ENCODE data around the gene ECE1.

The ECE1 gene

GRCh38 chr1:21319447-21320407, 29.5 kb upstream of the ECE1 start:
- Histone ChIP-seq H3K27me3 (ENCODE audit: insufficient read depth, low read length) (no peaks in the 10 kb centered on the region), H3K9me3 (ENCODE audit: insufficient read depth, low read depth, low read length) (no peaks in the 10 kb centered on the region), H2AFZ (ENCODE audit: insufficient read depth, low read length, poor library complexity) (no peak overlapping the region), H3K27ac (ENCODE audit: low read depth, low read length) (no peak overlapping the region), H3K79me2 (ENCODE audit: control insufficient read depth, insufficient read depth, low read length, poor library complexity) (peaks cover 1% of the 10 kb centered on the region), H2BK120ac (ENCODE audit: insufficient read depth, low read length, poor library complexity) (no peak overlapping the region), H3K4ac (ENCODE audit: low read depth, low read length) (no peak overlapping the region), H3K18ac (ENCODE audit: low read length) (no peak overlapping the region), H2BK12ac (ENCODE audit: low read length) (no peak overlapping the region), H2AK5ac (ENCODE audit: low read length) (no peak overlapping the region), H3K36me3 (ENCODE audit: control insufficient read depth in 1 of 2, insufficient read depth in 2 of 2, low read length in 2 of 2) (no peaks in the 10 kb centered on the region), H3K4me2 (ENCODE audit: low read length) (no peak overlapping the region), H3K9ac (ENCODE audit: low read length) (no peak overlapping the region), H3K4me1 (ENCODE audit: control insufficient read depth in 1 of 2, insufficient read depth in 2 of 2, low read length in 2 of 2) (peaks cover 36 to 41% of the 10 kb centered on the region in 2 experiments), H3K79me1 (ENCODE audit: low read length) (peaks cover 7% of the 10 kb centered on the region), H3K23ac (ENCODE audit: low read length) (no peak overlapping the region), H3K4me3 (ENCODE audit: low read depth, low read length) (no peak overlapping the region), H3K14ac (ENCODE audit: low read length) (peak overlapping the region; percentile 4), H4K91ac (ENCODE audit: low read depth, low read length) (no peak overlapping the region), H4K8ac (ENCODE audit: low read depth, low read length) (no peak overlapping the region), H2BK5ac (ENCODE audit: low read depth, low read length, poor library complexity) (no peak overlapping the region), H4K12ac (ENCODE audit: low read depth, low read length) (no peak overlapping the region)
- no peak for DNase-seq
- WGBS (ENCODE audit: extremely low coverage, insufficient coverage, insufficient read length) = no CpG with 5 or more reads among the region's 24 CpGs

- H3K9me3 ChIP-seq (ENCODE audit: insufficient read depth, low read depth, low read length) = no peaks in the 10 kb centered on the region
These were observed 28.5 kb upstream of the ECE1 start for GRCh38 chr1:21318714-21319159.

GRCh38 chr1:21318057-21318713, 27.9 kb upstream of the ECE1 start:
- peaks cover 5% of the 10 kb centered on the region for H3K79me1 ChIP-seq (ENCODE audit: low read length)
- no CpG with 5 or more reads among the region's 13 CpGs for WGBS (ENCODE audit: extremely low coverage, insufficient coverage, insufficient read length)
- peak overlapping the region; percentile 26 for H2BK12ac ChIP-seq (ENCODE audit: low read length)
- H3K14ac ChIP-seq (ENCODE audit: low read length) = no peak overlapping the region
- peaks cover 1% of the 10 kb centered on the region for H3K79me2 ChIP-seq (ENCODE audit: control insufficient read depth, insufficient read depth, low read length, poor library complexity)
- peaks cover 35 to 37% of the 10 kb centered on the region in 2 experiments for H3K4me1 ChIP-seq (ENCODE audit: control insufficient read depth in 1 of 2, insufficient read depth in 2 of 2, low read length in 2 of 2)
- H2BK5ac ChIP-seq (ENCODE audit: low read depth, low read length, poor library complexity) = no peak overlapping the region
- no peaks in the 10 kb centered on the region for H3K27me3 ChIP-seq (ENCODE audit: insufficient read depth, low read length)
- H2BK120ac ChIP-seq (ENCODE audit: insufficient read depth, low read length, poor library complexity) = no peak overlapping the region
- DNase-seq = no peak
- H3K18ac ChIP-seq (ENCODE audit: low read length) = peak overlapping the region; percentile 63
- H3K27ac ChIP-seq (ENCODE audit: low read depth, low read length) = no peak overlapping the region
- peak overlapping the region; percentile 17 for H2AK5ac ChIP-seq (ENCODE audit: low read length)
- H4K12ac ChIP-seq (ENCODE audit: low read depth, low read length) = no peak overlapping the region
- H2AFZ ChIP-seq (ENCODE audit: insufficient read depth, low read length, poor library complexity) = no peak overlapping the region
- no peak overlapping the region for H3K4ac ChIP-seq (ENCODE audit: low read depth, low read length)
- no peak overlapping the region for H3K4me3 ChIP-seq (ENCODE audit: low read depth, low read length)
- no peak overlapping the region for H3K9ac ChIP-seq (ENCODE audit: low read length)
- H3K36me3 ChIP-seq (ENCODE audit: control insufficient read depth in 1 of 2, insufficient read depth in 2 of 2, low read length in 2 of 2) = no peaks in the 10 kb centered on the region
- H3K4me2 ChIP-seq (ENCODE audit: low read length) = no peak overlapping the region
- H4K91ac ChIP-seq (ENCODE audit: low read depth, low read length) = peak overlapping the region; percentile 9
- no peak overlapping the region for H3K23ac ChIP-seq (ENCODE audit: low read length)
- H4K8ac ChIP-seq (ENCODE audit: low read depth, low read length) = peak overlapping the region; percentile 17
- H3K9me3 ChIP-seq (ENCODE audit: insufficient read depth, low read depth, low read length) = no peaks in the 10 kb centered on the region

More at GRCh38 chr1:21318714-21319159, 28.5 kb upstream of the ECE1 start:
- no peaks in the 10 kb centered on the region for H3K27me3 ChIP-seq (ENCODE audit: insufficient read depth, low read length)
- peak overlapping the region; percentile 17 for H4K8ac ChIP-seq (ENCODE audit: low read depth, low read length)
- H3K36me3 ChIP-seq (ENCODE audit: control insufficient read depth in 1 of 2, insufficient read depth in 2 of 2, low read length in 2 of 2) = no peaks in the 10 kb centered on the region
- WGBS (ENCODE audit: extremely low coverage, insufficient coverage, insufficient read length) = no CpG with 5 or more reads among the region's 16 CpGs
- H2AK5ac ChIP-seq (ENCODE audit: low read length) = no peak overlapping the region
- no peak overlapping the region for H4K12ac ChIP-seq (ENCODE audit: low read depth, low read length)
- H3K27ac ChIP-seq (ENCODE audit: low read depth, low read length) = no peak overlapping the region
- H2BK12ac ChIP-seq (ENCODE audit: low read length) = peak overlapping the region; percentile 26
- peak overlapping the region; percentile 63 for H3K18ac ChIP-seq (ENCODE audit: low read length)
- H2BK5ac ChIP-seq (ENCODE audit: low read depth, low read length, poor library complexity) = no peak overlapping the region
- H3K4me3 ChIP-seq (ENCODE audit: low read depth, low read length) = no peak overlapping the region
- H3K14ac ChIP-seq (ENCODE audit: low read length) = no peak overlapping the region
- H4K91ac ChIP-seq (ENCODE audit: low read depth, low read length) = no peak overlapping the region
- no peak overlapping the region for H3K9ac ChIP-seq (ENCODE audit: low read length)
- no peak overlapping the region for H2AFZ ChIP-seq (ENCODE audit: insufficient read depth, low read length, poor library complexity)
- H3K4me2 ChIP-seq (ENCODE audit: low read length) = no peak overlapping the region
- peak in 1 of 2 donors; percentile 18 for DNase-seq
- peaks cover 1% of the 10 kb centered on the region for H3K79me2 ChIP-seq (ENCODE audit: control insufficient read depth, insufficient read depth, low read length, poor library complexity)
- no peak overlapping the region for H3K4ac ChIP-seq (ENCODE audit: low read depth, low read length)
- H2BK120ac ChIP-seq (ENCODE audit: insufficient read depth, low read length, poor library complexity) = no peak overlapping the region
- H3K23ac ChIP-seq (ENCODE audit: low read length) = no peak overlapping the region
- H3K4me1 ChIP-seq (ENCODE audit: control insufficient read depth in 1 of 2, insufficient read depth in 2 of 2, low read length in 2 of 2) = peaks cover 31 to 36% of the 10 kb centered on the region in 2 experiments
- peaks cover 5% of the 10 kb centered on the region for H3K79me1 ChIP-seq (ENCODE audit: low read length)

- H2BK120ac ChIP-seq (ENCODE audit: insufficient read depth, low read length, poor library complexity) = no peak overlapping the region
- no peak overlapping the region for H3K18ac ChIP-seq (ENCODE audit: low read length)
- no peak overlapping the region for H4K8ac ChIP-seq (ENCODE audit: low read depth, low read length)
- peaks cover 33 to 35% of the 10 kb centered on the region in 2 experiments for H3K4me1 ChIP-seq (ENCODE audit: control insufficient read depth in 1 of 2, insufficient read depth in 2 of 2, low read length in 2 of 2)
- no peak overlapping the region for H2AK5ac ChIP-seq (ENCODE audit: low read length)
- H3K27me3 ChIP-seq (ENCODE audit: insufficient read depth, low read length) = no peaks in the 10 kb centered on the region
- H3K23ac ChIP-seq (ENCODE audit: low read length) = no peak overlapping the region
- H4K12ac ChIP-seq (ENCODE audit: low read depth, low read length) = no peak overlapping the region
- H2BK5ac ChIP-seq (ENCODE audit: low read depth, low read length, poor library complexity) = no peak overlapping the region
- H3K9me3 ChIP-seq (ENCODE audit: insufficient read depth, low read depth, low read length) = no peaks in the 10 kb centered on the region
- no peak overlapping the region for H3K4me3 ChIP-seq (ENCODE audit: low read depth, low read length)
- H4K91ac ChIP-seq (ENCODE audit: low read depth, low read length) = no peak overlapping the region
- no peak overlapping the region for H3K4me2 ChIP-seq (ENCODE audit: low read length)
- DNase-seq = no peak
- no peak overlapping the region for H2BK12ac ChIP-seq (ENCODE audit: low read length)
- H3K79me2 ChIP-seq (ENCODE audit: control insufficient read depth, insufficient read depth, low read length, poor library complexity) = peaks cover 1% of the 10 kb centered on the region
- no peaks in the 10 kb centered on the region for H3K36me3 ChIP-seq (ENCODE audit: control insufficient read depth in 1 of 2, insufficient read depth in 2 of 2, low read length in 2 of 2)
- H3K14ac ChIP-seq (ENCODE audit: low read length) = no peak overlapping the region
- no peak overlapping the region for H3K27ac ChIP-seq (ENCODE audit: low read depth, low read length)
- peaks cover 5% of the 10 kb centered on the region for H3K79me1 ChIP-seq (ENCODE audit: low read length)
- no peak overlapping the region for H3K4ac ChIP-seq (ENCODE audit: low read depth, low read length)
- H3K9ac ChIP-seq (ENCODE audit: low read length) = no peak overlapping the region
- H2AFZ ChIP-seq (ENCODE audit: insufficient read depth, low read length, poor library complexity) = no peak overlapping the region
- WGBS (ENCODE audit: extremely low coverage, insufficient coverage, insufficient read length) = no CpG with 5 or more reads among the region's 9 CpGs
These were observed 27.4 kb upstream of the ECE1 start for GRCh38 chr1:21317690-21318043.

All from trophoblast cell (in vitro differentiated cells and primary cell).